Heart right ventricle (tissue), 16 donors: ENCODE measurements around the gene SLC2A9. TPM values are rescaled to one million over a fixed set of nuclear protein-coding genes. Genes with fewer than 3 reads are reported as not detected.
A peak's percentile ranks its signal among the peaks of the same experiment; 100 is the strongest.

Experiments used
- ATAC-seq, 8 donors: fragments of 200-7000 bp; cut with Tn5 transposase; one replicate each; pipeline ENCODE4 v1.9.1; 2020; ENCODE audit warnings: mild to moderate bottlenecking in 8 of 8, moderate library complexity in 8 of 8, moderate number of reproducible peaks in 1 of 8
- DNase-seq, 2 donors: peaks; one replicate each; pipeline ENCODE4 v3.0.0-alpha.2; 2020
- H3K27ac ChIP-seq, 10 donors: fragments of 200-600 bp; sonication (generic) in 2 of 10; one replicate each; pipeline versions ENCODE4 v1.5.0 to v1.8.0; 2020 to 2022; ENCODE audit warnings: mild to moderate bottlenecking in 3 of 10
- H3K27me3 ChIP-seq, 7 donors: fragments of 200-600 bp; one replicate each; pipeline ENCODE4 v1.8.0; 2021 to 2022; ENCODE audit warnings: mild to moderate bottlenecking in 2 of 7
- H3K36me3 ChIP-seq, 9 donors: fragments of 200-600 bp; sonication (generic) in 1 of 9; one replicate each; pipeline versions ENCODE4 v1.5.0 to v1.8.0; 2020 to 2022; ENCODE audit warnings: mild to moderate bottlenecking in 2 of 9
- H3K4me1 ChIP-seq, 9 donors: fragments of 200-600 bp; sonication (generic) in 1 of 9; one replicate each; pipeline versions ENCODE4 v1.5.0 to v1.8.0; 2020 to 2022; ENCODE audit warnings: mild to moderate bottlenecking in 4 of 9
- H3K4me3 ChIP-seq, 10 donors: fragments of 200-600 bp; sonication (generic) in 2 of 10; one replicate each; pipeline versions ENCODE4 v1.5.0 to v1.8.0; 2020 to 2022; ENCODE audit warnings: mild to moderate bottlenecking in 7 of 10, moderate library complexity in 2 of 10
- H3K9me3 ChIP-seq, 11 donors: fragments of 200-600 bp in 10 of 11; sonication (generic) in 2 of 11; one replicate each; pipeline versions ENCODE4 v1.5.0 to v1.8.0; 2013 to 2022; ENCODE audit warnings: mild to moderate bottlenecking in 2 of 11, control low read depth in 1 of 11, moderate library complexity in 1 of 11
- WGBS, 2 donors: extraction: QIAGEN DNeasy Blood & Tissue Kit; methylation state at CpG; one replicate each; pipeline ENCODE4 v1.1.7; 2013; ENCODE audit warnings: inconsistent platforms in 1 of 2; 5-methylcytosine and 5-hydroxymethylcytosine counted together
- intact Hi-C, 10 donors: fragments of 100-400 bp; cut with DNase I; formaldehyde crosslinking; loops; one replicate each; pipeline versions ENCODE4 v1.11.1 to v1.14.2; 2022
- polyA plus RNA-seq, 2 donors: library from polyadenylated mRNA; stranded (reverse); fragments of 200-250 nt; gene quantifications; one replicate each; pipeline ENCODE4 v1.2.3, GENCODE V29; 2013
- total RNA-seq, 10 donors: library from RNA; stranded (reverse); fragmentation: NEBNext Ultra II Directional in 3 of 10; extraction: Animal tissue kit (Norgen Biotek cat#: 25700) in 3 of 10; gene quantifications; one replicate each; pipeline versions ENCODE4 v1.2.1 to v1.2.4, GENCODE V29; 2021 to 2023
- TF ChIP-seq, protein P1 (sequence below), 9 donors: fragments of 200-600 bp; sonication (generic) in 2 of 9; IDR thresholded peaks; one replicate each; pipeline versions ENCODE4 v1.5.0 to v1.8.0; 2021 to 2022; ENCODE audit warnings: antibody characterized with exemption in 9 of 9, mild to moderate bottlenecking in 5 of 9, moderate library complexity in 1 of 9
- donor health status: Arrhythmogenic right ventricular cardiomyopathy.
- donor health status: ischemic (EF 13 %, LVEDD 7.1; RV severe dilation, severe dysfunction).
- donor health status: healthy with polysubstance abuse.
- donor health status: DM: no; HTN: yes; CAD: no.
- donor health status: DM: no; HTN: no; CAD: no.
- donor health status: ischemic (EF 25% LVEDD 6.9; RV normal size, moderate dysfunction).
- donor health status: ischemic (EF 25% LVEDD 5.7; RV mildly dilated, moderate dysfunction).
- donor health status: healthy.
- donor health status: DM: yes; HTN: yes; CAD: no.
- donor health status: Ischemic cardiomyopathy.
- donor health status: ischemic (EF 35%, LVEDD 5.7; RV mildly dilated, moderate dysfunction).
- donor health status: nonischemic (EF 11% LVEDD 7.7; RV severe dilation, severe dysfunction).
- donor health status: DM: yes; HTN: yes; CAD: no.
- donor health status: PGD.
- donor health status: ischemic (EF 29% LVEDD 5.4; RV normal size, mild dysfunction).
- donor health status: nonischemic (EF 23%, LVEDD 6.1; RV moderate dilation, normal function).

Gene SLC2A9
- total and polyA plus RNA-seq, 12 donors: 3.1 to 10.9 (median 5.5) TPM

DNA sequence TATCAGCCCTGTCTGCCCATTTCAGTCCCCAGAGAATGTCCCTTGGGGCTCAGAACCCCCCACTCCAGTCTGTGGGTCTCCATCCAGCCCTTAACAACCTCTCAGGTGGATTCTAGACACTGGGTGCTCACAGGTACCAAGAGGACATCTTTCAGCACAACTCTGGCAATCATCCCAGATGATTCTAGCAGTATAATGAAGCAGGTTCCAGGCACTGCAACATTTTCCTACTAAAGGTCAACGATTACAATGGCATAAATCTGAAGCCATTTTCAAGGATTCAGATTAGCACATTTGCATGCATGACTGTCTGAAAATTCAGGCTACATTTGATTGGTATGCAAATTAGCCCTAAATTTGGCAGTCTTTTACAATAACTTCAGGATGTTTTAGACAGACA is 10.0 kb downstream of the SLC2A9 start:
- H3K27me3 ChIP-seq: no peaks in the 10 kb centered on the region
- intact Hi-C loops: loop anchor here in 7 of 10 donors (5.0 to 10.0 kb wide), 7 partner anchors 84 to 394 kb away; no protein-coding TSS in a partner anchor
- no peak for ATAC-seq
- no peaks in the 10 kb centered on the region for H3K9me3 ChIP-seq
- no peak overlapping the region for H3K4me3 ChIP-seq
- H3K36me3 ChIP-seq: no peaks in the 10 kb centered on the region
- H3K4me1 ChIP-seq: peaks cover 4 to 44% (median 28%) of the 10 kb centered on the region in 9 donors
- 83 to 87% methylated on average over 1 of the region's 1 CpG for WGBS, 2 donors
- TF ChIP-seq, protein P1, sequence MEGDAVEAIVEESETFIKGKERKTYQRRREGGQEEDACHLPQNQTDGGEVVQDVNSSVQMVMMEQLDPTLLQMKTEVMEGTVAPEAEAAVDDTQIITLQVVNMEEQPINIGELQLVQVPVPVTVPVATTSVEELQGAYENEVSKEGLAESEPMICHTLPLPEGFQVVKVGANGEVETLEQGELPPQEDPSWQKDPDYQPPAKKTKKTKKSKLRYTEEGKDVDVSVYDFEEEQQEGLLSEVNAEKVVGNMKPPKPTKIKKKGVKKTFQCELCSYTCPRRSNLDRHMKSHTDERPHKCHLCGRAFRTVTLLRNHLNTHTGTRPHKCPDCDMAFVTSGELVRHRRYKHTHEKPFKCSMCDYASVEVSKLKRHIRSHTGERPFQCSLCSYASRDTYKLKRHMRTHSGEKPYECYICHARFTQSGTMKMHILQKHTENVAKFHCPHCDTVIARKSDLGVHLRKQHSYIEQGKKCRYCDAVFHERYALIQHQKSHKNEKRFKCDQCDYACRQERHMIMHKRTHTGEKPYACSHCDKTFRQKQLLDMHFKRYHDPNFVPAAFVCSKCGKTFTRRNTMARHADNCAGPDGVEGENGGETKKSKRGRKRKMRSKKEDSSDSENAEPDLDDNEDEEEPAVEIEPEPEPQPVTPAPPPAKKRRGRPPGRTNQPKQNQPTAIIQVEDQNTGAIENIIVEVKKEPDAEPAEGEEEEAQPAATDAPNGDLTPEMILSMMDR (IDR thresholded peaks at IDR 0.05): no peak
- no peak for DNase-seq
- H3K27ac ChIP-seq: no peak overlapping the region

DNA sequence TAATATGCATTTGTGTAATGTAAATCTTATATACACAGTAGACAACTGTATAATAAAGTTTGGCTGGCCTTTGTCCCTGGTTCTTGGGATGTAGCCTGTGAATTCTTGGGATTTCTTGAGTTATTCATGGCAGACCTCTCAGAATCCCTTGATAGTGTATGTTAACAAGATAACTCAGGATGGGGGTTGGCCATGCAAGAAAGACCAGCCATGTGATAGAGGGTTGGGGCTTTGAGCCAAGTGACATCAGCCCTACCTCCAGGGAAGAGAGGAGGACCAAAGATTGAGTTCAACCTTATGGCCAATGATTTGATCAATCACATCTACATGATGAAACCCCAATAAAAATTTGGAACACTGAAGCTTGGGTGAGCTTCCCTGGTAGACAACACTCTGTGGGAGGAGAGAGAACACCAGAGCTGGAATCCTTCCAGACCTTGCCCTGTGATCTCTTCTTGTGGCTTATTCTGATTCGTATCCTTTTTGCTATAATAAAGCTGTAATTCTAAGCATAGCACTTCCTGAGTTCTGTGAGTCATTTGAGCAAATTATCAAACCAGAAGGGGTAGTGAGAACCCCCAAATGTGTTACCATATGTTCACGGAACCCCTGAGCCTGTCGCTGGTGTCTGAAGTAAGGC is 11.3 kb downstream of the SLC2A9 start:
- H3K36me3 ChIP-seq: no peaks in the 10 kb centered on the region
- intact Hi-C loops: loop anchor here in 8 of 10 donors (5.0 to 10.0 kb wide), 8 partner anchors 83 to 395 kb away; no protein-coding TSS in a partner anchor
- H3K27me3 ChIP-seq: no peaks in the 10 kb centered on the region
- ATAC-seq: no peak
- no peak overlapping the region for H3K27ac ChIP-seq
- DNase-seq: no peak
- TF ChIP-seq, protein P1 (IDR thresholded peaks at IDR 0.05): no peak
- peaks cover 4 to 57% (median 40%) of the 10 kb centered on the region in 9 donors for H3K4me1 ChIP-seq
- 75 to 80% methylated on average over 3 of the region's 3 CpGs for WGBS, 2 donors
- H3K4me3 ChIP-seq: no peak overlapping the region
- H3K9me3 ChIP-seq: no peaks in the 10 kb centered on the region

DNA sequence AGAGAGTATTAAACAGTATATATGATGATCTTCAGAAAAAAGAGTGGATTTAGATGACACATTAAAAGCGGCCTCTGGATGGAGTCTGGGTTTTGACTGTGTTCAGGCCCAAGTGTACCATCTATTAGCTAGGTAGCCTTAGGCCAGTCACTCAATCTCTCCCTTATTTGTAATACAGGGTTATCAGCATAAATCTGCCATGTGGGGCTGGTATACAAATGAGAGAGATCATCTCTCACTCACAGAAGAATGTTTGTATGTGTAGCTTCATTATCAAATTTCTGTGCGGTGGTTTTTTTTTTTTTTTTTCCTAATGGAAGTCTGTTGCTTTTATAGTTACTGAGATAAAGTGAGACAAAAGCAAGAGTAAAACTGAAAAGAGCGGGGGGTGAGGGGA is 12.7 kb downstream of the SLC2A9 start:
- H3K27ac ChIP-seq: peak overlapping the region in 3 of 10 donors; percentile 5 to 15 (median 6)
- intact Hi-C loops: loop anchor here in 2 of 10 donors (5.0 to 10.0 kb wide), 2 partner anchors 94 to 111 kb away; no protein-coding TSS in a partner anchor
- peaks cover 4 to 53% (median 40%) of the 10 kb centered on the region in 9 donors for H3K4me1 ChIP-seq
- DNase-seq: no peak
- no peaks in the 10 kb centered on the region for H3K27me3 ChIP-seq
- no peaks in the 10 kb centered on the region for H3K36me3 ChIP-seq
- 82 to 86% methylated on average over 3 of the region's 3 CpGs for WGBS, 2 donors
- H3K4me3 ChIP-seq: no peak overlapping the region
- TF ChIP-seq, protein P1 (IDR thresholded peaks at IDR 0.05): no peak
- no peaks in the 10 kb centered on the region for H3K9me3 ChIP-seq
- ATAC-seq: no peak

DNA sequence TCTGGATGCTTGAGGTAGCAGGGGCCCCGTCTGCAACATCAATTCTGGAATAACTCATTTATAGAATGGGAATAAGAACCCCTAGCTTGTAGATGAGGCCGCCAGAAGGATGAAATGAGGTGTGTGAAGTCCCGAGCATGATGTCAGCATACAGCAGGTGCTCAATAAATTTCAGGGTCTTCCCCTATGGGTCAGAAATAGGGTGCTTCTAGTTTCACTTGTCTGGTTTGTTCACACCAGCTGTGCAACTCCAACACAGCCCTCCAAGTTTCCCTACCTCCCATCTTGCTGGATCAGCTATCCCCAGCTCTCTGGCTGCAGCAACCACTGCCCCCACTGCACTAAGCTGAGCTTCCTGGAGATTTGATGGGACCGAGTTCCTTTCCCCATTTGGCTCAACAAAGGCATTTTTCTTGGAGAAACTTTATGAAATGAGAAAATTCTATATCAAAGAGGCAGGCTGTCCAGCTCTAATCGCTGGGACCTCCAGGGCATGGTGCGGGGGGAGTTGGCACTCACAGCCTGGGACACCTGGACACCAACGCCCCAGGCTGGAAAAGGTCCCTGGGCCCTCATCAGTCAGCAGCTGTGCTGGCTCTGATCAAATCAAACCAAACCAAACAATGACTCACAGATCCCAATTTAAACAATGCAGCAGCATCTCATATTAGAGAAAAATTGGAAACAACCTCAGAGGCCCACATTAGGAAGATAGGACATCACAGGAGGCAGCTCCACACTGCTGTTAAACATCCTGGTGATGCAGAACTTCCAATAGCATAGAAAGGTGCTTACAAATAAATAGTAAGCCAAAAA is 13.3 kb downstream of the SLC2A9 start:
- DNase-seq (peak in 1 of 2 donors; percentile 20), ATAC-seq (peak in 6 of 8 donors; percentile 37 to 68 (median 46))
- H3K4me1 ChIP-seq: peaks cover 4 to 53% (median 40%) of the 10 kb centered on the region in 9 donors
- WGBS, 2 donors: 60 to 67% methylated on average over 7 of the region's 7 CpGs
- no peak overlapping the region for H3K4me3 ChIP-seq
- no peaks in the 10 kb centered on the region for H3K27me3 ChIP-seq
- H3K27ac ChIP-seq: peak overlapping the region in 3 of 10 donors; percentile 5 to 15 (median 6)
- intact Hi-C loops: loop anchor here in 2 of 10 donors (5.0 to 10.0 kb wide), 2 partner anchors 93 to 111 kb away; no protein-coding TSS in a partner anchor
- H3K9me3 ChIP-seq: no peaks in the 10 kb centered on the region
- H3K36me3 ChIP-seq: no peaks in the 10 kb centered on the region
- TF ChIP-seq, protein P1 (IDR thresholded peaks at IDR 0.05): no peak
